Measurements from ENCODE around the gene EBF4.

EBF4 gene

GRCh38 chr20:2698186-2698817 is 5.7 kb downstream of the EBF4 start:
- Histone ChIP-seq H4K20me1 (ENCODE audit: insufficient read depth, low read length) (no peaks in the 10 kb centered on the region), H3K4me1 (ENCODE audit: low read length) (no peaks in the 10 kb centered on the region), H3K9ac (ENCODE audit: low read length) (no peak overlapping the region), H3K4me2 (ENCODE audit: low read length) (no peak overlapping the region), H3K36me3 (replicated peaks; ENCODE audit: low read depth, low read length) (no peaks in the 10 kb centered on the region), H3K79me2 (ENCODE audit: low read length) (no peaks in the 10 kb centered on the region), H2AFZ (ENCODE audit: low read depth, low read length) (no peak overlapping the region), H3K27me3 (ENCODE audit: low read depth, low read length) (peaks cover 28% of the 10 kb centered on the region), H3K27ac (ENCODE audit: low read length) (no peak overlapping the region), H3K4me3 (ENCODE audit: low read length) (no peak overlapping the region), H3K9me3 (ENCODE audit: insufficient read depth, low read length) (no peaks in the 10 kb centered on the region)
- TF ChIP-seq CTCF (IDR thresholded peaks at IDR 0.05; ENCODE audit: low read depth, low read length) (no peak), EZH2phosphoT487 (IDR thresholded peaks at IDR 0.05; ENCODE audit: low read depth) (no peak)

- no peak overlapping the region for H3K9ac ChIP-seq (ENCODE audit: low read length)
- no peaks in the 10 kb centered on the region for H3K79me2 ChIP-seq (ENCODE audit: low read length)
- no peaks in the 10 kb centered on the region for H3K9me3 ChIP-seq (ENCODE audit: insufficient read depth, low read length)
- H3K4me1 ChIP-seq (ENCODE audit: low read length): no peaks in the 10 kb centered on the region
- no peaks in the 10 kb centered on the region for H4K20me1 ChIP-seq (ENCODE audit: insufficient read depth, low read length)
- no peak overlapping the region for H3K4me2 ChIP-seq (ENCODE audit: low read length)
- no peak overlapping the region for H3K4me3 ChIP-seq (ENCODE audit: low read length)
- no peak overlapping the region for H2AFZ ChIP-seq (ENCODE audit: low read depth, low read length)
- peaks cover 28% of the 10 kb centered on the region for H3K27me3 ChIP-seq (ENCODE audit: low read depth, low read length)
- no peak overlapping the region for H3K27ac ChIP-seq (ENCODE audit: low read length)
- TF ChIP-seq EZH2phosphoT487 (IDR thresholded peaks at IDR 0.05; ENCODE audit: low read depth): no peak
- no peak for TF ChIP-seq CTCF (IDR thresholded peaks at IDR 0.05; ENCODE audit: low read depth, low read length)
- H3K36me3 ChIP-seq (replicated peaks; ENCODE audit: low read depth, low read length): no peaks in the 10 kb centered on the region
Measured at GRCh38 chr20:2698912-2699311, 6.3 kb downstream of the EBF4 start.

GRCh38 chr20:2699775-2700413 is 7.3 kb downstream of the EBF4 start:
- no peak overlapping the region for H3K9ac ChIP-seq (ENCODE audit: low read length)

More at GRCh38 chr20:2699775-2700413, 7.3 kb downstream of the EBF4 start:
- Histone ChIP-seq H3K4me3 (ENCODE audit: low read length) (no peak overlapping the region), H2AFZ (ENCODE audit: low read depth, low read length) (no peak overlapping the region), H3K36me3 (replicated peaks; ENCODE audit: low read depth, low read length) (no peaks in the 10 kb centered on the region), H4K20me1 (ENCODE audit: insufficient read depth, low read length) (no peaks in the 10 kb centered on the region), H3K27me3 (ENCODE audit: low read depth, low read length) (peaks cover 28% of the 10 kb centered on the region), H3K27ac (ENCODE audit: low read length) (no peak overlapping the region), H3K4me2 (ENCODE audit: low read length) (no peak overlapping the region), H3K79me2 (ENCODE audit: low read length) (no peaks in the 10 kb centered on the region), H3K9me3 (ENCODE audit: insufficient read depth, low read length) (no peaks in the 10 kb centered on the region), H3K4me1 (ENCODE audit: low read length) (no peaks in the 10 kb centered on the region)
- TF ChIP-seq EZH2phosphoT487 (IDR thresholded peaks at IDR 0.05; ENCODE audit: low read depth): no peak
- no peak for TF ChIP-seq CTCF (IDR thresholded peaks at IDR 0.05; ENCODE audit: low read depth, low read length)
